ENCODE results near the gene TDRD9. TPM values are rescaled to one million over a fixed set of nuclear protein-coding genes. Genes with fewer than 3 reads are reported as not detected.

The TDRD9 gene
- total RNA-seq, 1 donor from 2014 or later, result not detected

DNA sequence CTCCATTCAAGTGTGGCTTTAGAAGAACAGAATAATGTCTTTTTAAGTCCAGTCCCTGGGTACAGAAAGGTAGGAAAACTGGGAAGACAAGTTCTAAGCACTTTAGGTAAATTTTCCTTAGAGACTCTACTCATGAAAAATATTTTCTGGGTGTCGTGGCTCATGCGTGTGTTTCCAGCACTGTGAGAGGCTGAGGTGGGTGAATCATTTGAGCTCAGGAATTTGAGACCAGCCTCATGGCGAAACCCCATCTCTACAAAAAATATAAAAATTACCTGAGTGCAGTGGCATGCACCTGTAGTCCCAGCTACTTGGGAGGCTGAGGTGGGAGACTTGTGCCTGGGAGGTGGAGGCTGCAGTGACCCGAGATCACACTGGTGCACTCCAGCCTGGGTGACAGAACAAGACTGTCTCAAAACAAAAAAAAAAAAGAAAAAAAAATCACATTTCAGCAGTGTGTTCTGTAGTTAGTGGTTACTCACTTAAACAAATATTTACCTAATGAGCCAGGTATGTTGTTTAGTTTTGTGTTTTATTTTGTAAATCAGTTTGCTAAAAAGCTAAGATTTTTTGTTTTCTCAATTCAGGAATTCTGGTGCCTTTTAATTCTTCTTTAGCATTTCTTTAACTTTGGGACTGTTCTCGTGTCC, 66.4 kb downstream of the TDRD9 start:
- H3K4me1 Mint-ChIP-seq (ENCODE audit: low read depth), result peaks cover 5% of the 10 kb centered on the region
- no peaks in the 10 kb centered on the region for H3K36me3 Mint-ChIP-seq (ENCODE audit: insufficient read depth)

GRCh38 chr14:103995876-103996275, 67.6 kb downstream of the TDRD9 start:
- Mint-ChIP-seq H3K36me3 (ENCODE audit: insufficient read depth) (no peaks in the 10 kb centered on the region), H3K9me3 (ENCODE audit: low read depth) (no peaks in the 10 kb centered on the region), H3K4me1 (ENCODE audit: low read depth) (peaks cover 5% of the 10 kb centered on the region), H3K4me3 (ENCODE audit: low read depth) (no peak overlapping the region), H3K27me3 (peaks cover 3% of the 10 kb centered on the region), H3K27ac (no peak overlapping the region)
- no peak for DNase-seq (ENCODE audit: low spot score, unreplicated experiment)
- TF ChIP-seq, protein P1, sequence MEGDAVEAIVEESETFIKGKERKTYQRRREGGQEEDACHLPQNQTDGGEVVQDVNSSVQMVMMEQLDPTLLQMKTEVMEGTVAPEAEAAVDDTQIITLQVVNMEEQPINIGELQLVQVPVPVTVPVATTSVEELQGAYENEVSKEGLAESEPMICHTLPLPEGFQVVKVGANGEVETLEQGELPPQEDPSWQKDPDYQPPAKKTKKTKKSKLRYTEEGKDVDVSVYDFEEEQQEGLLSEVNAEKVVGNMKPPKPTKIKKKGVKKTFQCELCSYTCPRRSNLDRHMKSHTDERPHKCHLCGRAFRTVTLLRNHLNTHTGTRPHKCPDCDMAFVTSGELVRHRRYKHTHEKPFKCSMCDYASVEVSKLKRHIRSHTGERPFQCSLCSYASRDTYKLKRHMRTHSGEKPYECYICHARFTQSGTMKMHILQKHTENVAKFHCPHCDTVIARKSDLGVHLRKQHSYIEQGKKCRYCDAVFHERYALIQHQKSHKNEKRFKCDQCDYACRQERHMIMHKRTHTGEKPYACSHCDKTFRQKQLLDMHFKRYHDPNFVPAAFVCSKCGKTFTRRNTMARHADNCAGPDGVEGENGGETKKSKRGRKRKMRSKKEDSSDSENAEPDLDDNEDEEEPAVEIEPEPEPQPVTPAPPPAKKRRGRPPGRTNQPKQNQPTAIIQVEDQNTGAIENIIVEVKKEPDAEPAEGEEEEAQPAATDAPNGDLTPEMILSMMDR (IDR thresholded peaks at IDR 0.05; ENCODE audit: unreplicated experiment), result no peak

More for the DNA sequence above, 66.4 kb downstream of the TDRD9 start:
- no peak for DNase-seq (ENCODE audit: low spot score, unreplicated experiment)
- Mint-ChIP-seq H3K27me3 (peaks cover 3% of the 10 kb centered on the region), H3K4me3 (ENCODE audit: low read depth) (no peak overlapping the region), H3K27ac (peak overlapping the region; percentile 31), H3K9me3 (ENCODE audit: low read depth) (no peaks in the 10 kb centered on the region)
- TF ChIP-seq, protein P1 (IDR thresholded peaks at IDR 0.05; ENCODE audit: unreplicated experiment), result no peak

GRCh38 chr14:103997391-103997790, 69.1 kb downstream of the TDRD9 start:
- Mint-ChIP-seq H3K27ac (no peak overlapping the region), H3K9me3 (ENCODE audit: low read depth) (no peaks in the 10 kb centered on the region), H3K4me3 (ENCODE audit: low read depth) (no peak overlapping the region), H3K4me1 (ENCODE audit: low read depth) (peaks cover 5% of the 10 kb centered on the region), H3K27me3 (peaks cover 6% of the 10 kb centered on the region), H3K36me3 (ENCODE audit: insufficient read depth) (no peaks in the 10 kb centered on the region)
- DNase-seq (ENCODE audit: low spot score, unreplicated experiment), result no peak
- TF ChIP-seq, protein P1 (IDR thresholded peaks at IDR 0.05; ENCODE audit: unreplicated experiment), result no peak

DNA sequence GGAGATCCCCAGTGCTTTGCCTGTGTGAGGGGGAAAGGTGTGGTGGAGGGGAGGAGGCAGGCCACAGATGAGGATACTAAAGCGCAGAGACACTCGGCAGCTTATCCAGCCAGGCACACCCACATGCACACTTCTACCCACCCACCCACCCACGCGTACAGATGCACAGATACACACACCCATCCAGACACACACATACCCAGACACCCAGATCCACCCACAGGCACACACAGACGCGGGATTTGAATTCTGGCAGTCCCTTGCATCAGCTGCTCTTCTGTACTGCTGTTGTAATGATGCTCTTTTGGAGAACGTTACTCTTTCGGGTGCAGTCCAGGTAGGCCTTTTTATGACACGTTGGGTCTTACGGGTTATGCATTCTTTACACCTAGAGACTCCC, 69.8 kb downstream of the TDRD9 start:
- DNase-seq (ENCODE audit: low spot score, unreplicated experiment), result no peak
- no peaks in the 10 kb centered on the region for H3K36me3 Mint-ChIP-seq (ENCODE audit: insufficient read depth)
- TF ChIP-seq, protein P1 (IDR thresholded peaks at IDR 0.05; ENCODE audit: unreplicated experiment), result no peak
- peaks cover 6% of the 10 kb centered on the region for H3K27me3 Mint-ChIP-seq
- peaks cover 5% of the 10 kb centered on the region for H3K4me1 Mint-ChIP-seq (ENCODE audit: low read depth)
- H3K27ac Mint-ChIP-seq, result no peak overlapping the region
- H3K9me3 Mint-ChIP-seq (ENCODE audit: low read depth), result no peaks in the 10 kb centered on the region
- H3K4me3 Mint-ChIP-seq (ENCODE audit: low read depth), result no peak overlapping the region

- Mint-ChIP-seq H3K36me3 (ENCODE audit: insufficient read depth) (no peaks in the 10 kb centered on the region), H3K27me3 (peaks cover 3% of the 10 kb centered on the region), H3K4me3 (ENCODE audit: low read depth) (no peak overlapping the region), H3K9me3 (ENCODE audit: low read depth) (no peaks in the 10 kb centered on the region), H3K27ac (no peak overlapping the region), H3K4me1 (ENCODE audit: low read depth) (peaks cover 5% of the 10 kb centered on the region)
- no peak for DNase-seq (ENCODE audit: low spot score, unreplicated experiment)
- TF ChIP-seq, protein P1 (IDR thresholded peaks at IDR 0.05; ENCODE audit: unreplicated experiment), result no peak
Measured at GRCh38 chr14:103999795-104000440, 71.7 kb downstream of the TDRD9 start.
